HG03045 (cell line): ENCODE results near the gene RAB35.

Experiments used
- ATAC-seq: cut with Tn5 transposase; IDR thresholded peaks from one replicate; pipeline ENCODE4 v1.9.1; 2021; ENCODE audit warnings: mild to moderate bottlenecking, moderate library complexity; ENCODE audit not compliant: unreplicated experiment

The RAB35 gene

DNA sequence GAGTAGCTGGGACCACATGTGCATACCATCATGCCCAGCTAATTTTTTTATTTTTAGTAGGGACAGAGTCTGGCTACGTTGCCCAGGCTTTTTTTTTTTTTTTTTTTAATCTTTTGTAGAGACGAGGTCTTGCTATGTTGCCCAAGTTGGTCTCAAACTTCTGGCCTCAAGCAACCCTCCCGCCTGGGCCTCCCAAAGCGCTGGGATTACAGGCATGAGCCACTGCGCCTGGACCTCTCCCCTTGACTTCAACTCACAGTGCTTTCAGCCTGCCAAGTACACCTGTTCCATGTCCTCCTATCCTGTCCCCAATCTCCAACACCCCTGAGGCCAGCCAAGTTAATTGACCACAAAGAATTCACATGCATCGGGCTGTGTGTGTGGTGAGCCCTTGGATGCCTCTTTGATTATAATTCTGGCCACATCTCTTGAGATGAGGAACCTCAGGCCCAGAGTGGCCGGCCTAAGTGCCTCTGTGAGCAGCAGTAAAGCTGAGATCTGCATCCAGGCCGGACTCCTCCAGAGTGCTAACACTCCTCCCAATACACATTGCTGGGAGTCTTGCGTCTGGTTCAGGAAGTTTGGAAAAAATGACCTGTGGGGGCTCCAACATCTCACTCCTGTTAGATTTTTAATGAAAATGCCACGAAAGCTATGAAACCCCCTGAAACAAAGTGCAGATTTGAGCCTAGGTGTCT is 6.8 kb downstream of the RAB35 start:
- ATAC-seq = no peak

- no peak for ATAC-seq
These were observed 10.4 kb downstream of the RAB35 start for GRCh38 chr12:120106151-120106550.

DNA sequence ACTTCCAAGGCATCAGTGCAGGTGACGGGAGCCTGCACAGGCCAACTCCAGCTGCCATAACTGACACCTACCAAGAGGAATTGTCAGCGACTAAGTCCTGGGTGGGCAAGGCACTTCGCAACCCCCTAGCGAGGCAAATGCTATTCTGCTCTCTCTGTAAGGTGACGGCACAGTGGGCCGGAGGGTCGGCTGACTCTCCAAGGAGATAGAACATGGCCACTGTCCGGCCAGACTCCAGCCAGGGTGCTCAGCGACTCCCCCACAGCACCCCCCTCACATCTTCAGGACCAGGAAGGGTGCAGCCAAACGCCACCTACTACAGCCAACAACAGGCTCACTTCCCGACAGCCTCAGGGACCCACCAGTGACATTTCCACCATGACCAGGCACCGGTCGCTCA is 13.2 kb downstream of the RAB35 start:
- ATAC-seq = no peak

DNA sequence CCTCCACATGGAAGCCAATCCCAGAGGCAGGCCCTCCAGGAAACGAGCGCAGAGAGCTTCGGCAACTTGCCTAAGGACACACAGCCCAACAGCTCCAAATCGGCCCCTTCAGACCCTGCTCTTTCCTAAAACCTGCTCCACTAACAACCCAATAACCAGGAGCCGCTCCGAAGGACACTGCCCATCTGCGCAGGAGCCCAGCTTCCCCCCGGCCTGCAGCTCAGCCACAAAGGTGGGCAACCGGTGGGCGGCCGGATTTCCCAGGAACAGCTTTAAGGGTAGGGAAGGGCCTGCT is 13.6 kb downstream of the RAB35 start:
- no peak for ATAC-seq

- ATAC-seq = no peak
These were observed 14.1 kb downstream of the RAB35 start for GRCh38 chr12:120102189-120103043.

- no peak for ATAC-seq
These were observed 14.9 kb downstream of the RAB35 start for GRCh38 chr12:120101617-120102016.

- ATAC-seq = no peak
These were observed 15.4 kb downstream of the RAB35 start for GRCh38 chr12:120101182-120101581.

- ATAC-seq = no peak
These were observed 15.9 kb downstream of the RAB35 start for GRCh38 chr12:120100630-120101029.

DNA sequence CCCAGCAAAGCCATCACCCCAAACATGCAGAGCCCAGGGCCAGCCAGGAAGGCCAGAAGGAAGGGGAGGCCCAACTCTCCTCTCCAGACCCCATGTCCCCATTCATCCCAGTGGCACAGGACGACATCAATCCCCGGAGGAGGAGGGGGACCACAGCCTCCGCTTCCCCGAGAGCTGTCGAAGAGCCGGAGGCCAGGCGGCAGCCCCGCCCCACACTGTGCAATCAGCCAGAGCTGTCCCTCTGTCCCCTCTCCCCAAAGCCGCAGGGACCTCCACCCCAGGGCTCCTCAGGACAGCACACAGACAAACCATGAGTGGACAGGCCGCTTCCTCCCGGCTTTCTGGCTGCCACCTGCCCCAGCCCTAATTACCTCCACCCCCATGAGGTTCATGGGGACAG is 16.8 kb downstream of the RAB35 start:
- no peak for ATAC-seq

DNA sequence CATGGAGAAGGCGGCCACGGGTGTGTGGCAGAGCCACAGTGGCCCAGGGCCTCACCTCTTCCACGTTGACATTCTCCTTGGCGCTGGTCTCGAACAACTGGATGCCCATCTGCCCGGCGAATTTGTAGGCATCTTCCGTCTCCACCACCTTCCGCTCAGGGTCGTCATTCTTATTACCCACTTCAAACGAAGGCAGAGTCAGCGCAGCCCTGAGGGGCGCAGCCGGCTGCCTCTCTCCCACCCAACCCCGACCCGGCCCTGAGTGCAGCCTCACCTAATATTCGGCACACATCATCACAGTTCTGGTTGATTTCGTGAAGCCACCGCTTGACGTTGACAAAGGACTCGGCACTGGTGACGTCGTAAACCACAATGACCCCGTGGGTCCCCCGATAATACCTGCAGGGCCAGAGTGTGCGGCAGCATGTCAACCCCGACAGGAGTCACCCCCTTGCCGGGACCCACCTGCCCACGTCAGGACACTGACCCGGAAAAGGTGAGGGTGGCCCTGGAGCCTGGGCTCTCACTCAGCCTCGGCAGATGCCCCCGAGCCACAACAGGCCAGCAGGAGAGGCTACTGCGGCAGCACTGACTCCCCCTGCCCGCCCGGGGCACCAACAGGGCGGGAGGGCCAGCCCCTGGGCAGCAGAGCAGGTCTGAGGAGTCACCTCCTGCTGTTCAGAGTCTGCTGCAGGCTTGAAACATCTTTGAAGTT is 17.6 kb downstream of the RAB35 start:
- no peak for ATAC-seq

DNA sequence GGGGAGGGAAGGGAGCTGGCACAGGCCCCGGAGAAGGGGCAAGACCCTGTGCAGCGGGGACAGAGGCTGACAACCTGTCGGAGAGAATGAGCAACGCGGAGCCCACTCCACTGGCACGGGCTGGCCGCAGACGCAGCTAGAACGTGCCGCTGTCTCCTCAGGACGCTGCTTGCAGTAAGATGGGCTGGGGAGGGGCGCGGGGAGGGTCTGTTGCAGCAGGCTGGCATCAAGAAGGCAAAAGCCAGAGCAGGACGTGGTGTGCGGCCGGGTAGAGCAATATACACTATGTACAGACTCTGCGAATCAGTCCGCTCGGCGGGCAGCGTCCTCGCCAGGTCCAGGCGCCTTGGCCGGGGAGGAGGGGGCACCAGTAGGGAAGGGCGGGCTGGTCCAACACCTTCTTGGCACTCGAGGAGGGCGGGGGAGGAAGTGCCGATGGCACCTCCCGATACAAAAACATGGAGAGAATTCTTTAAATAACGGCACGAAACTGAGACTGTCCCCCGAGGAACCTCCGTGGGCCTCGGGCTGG is 19.8 kb downstream of the RAB35 start:
- no peak for ATAC-seq

GRCh38 chr12:120095736-120096135 is 20.8 kb downstream of the RAB35 start:
- ATAC-seq = no peak

GRCh38 chr12:120095331-120095730 is 21.2 kb downstream of the RAB35 start:
- ATAC-seq = no peak

GRCh38 chr12:120094485-120094884 is 22.1 kb downstream of the RAB35 start:
- ATAC-seq = no peak

DNA sequence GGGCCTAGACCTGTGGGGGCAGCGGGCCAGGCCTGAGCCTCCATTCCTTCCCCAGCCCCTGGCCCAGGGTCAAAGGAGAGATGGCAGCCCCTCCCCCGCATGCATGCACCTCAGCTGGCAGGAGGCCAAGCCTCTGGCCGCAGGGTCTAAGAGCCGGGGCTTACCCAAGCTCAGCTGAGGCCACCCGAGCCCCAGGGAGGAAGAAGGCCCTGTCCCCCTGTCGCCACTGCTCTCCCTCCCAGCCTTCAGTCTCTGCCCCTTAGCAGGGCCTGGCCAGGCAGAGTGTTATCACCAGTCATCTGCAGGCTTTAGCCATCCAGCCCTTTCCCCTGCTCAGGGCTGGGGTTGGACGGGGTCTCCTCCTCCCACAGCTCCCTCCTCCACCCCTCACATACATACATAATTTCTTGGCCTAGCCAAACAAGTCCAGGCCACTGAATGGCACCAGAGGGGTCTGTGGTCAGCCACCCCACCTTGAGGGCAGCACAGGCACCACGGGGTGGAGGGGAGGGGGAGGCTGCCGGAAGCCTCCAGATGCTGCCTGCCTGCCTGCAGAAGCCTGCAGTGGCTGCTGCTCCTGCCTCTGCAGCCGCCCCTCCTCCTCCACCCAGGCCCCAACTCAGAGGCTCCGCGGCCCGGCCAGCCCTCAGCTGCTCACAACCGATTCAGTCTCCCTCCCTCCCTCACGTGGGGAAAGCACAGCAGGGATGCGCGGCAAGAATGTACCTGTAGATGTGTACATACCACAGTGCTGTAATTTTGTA is 22.8 kb downstream of the RAB35 start:
- ATAC-seq = no peak

DNA sequence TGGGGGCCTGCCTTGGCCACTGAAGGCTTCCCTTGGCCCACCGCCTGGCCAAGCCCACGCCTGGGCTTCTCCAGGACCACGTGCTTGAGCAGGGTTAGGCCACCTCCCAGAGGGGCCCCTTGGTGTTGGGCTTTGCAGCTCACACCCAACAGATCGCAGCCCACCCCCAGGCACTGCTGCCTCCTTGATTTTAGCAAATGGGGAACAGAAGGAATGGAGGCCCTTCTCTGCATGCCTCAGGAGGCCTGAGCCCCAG is 23.3 kb downstream of the RAB35 start:
- no peak for ATAC-seq

DNA sequence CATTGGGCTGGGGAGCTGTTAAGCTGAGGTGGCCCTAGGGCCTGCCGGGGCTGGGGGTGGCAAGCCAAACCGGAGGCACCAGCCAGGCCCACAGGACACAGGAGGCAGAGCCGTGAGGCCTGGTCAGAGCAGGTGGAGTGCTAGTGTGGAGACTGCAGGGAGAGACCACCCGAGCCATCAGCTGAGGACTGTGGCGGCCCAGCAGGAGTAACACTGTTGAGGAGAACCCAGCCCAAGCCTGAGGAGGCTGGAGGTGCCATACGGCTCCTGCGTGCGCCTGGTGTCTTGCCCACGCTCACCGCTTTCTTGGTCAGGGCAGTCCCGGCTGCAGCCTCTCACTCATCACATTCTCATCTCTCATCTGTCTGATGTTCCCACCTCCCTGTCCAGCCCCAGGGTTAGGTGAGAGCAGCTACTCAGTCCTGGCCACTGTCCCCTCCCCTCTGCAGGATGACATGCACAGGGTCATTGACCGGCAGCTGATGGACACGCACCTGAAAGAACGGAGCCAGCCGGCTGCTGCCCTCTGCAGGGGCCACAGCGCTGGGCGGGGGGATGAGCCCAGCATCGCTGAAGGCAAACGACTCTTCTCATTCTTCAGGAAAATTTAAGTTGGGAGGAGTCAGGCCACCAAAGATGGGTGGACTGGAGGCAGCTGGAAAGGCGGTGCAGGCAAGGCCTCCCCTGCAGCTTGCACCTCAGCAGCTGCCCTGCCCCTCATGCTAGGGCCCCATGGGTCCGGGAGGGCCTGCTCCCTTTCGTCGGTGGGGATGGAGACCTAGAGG is 23.8 kb downstream of the RAB35 start:
- ATAC-seq = no peak

DNA sequence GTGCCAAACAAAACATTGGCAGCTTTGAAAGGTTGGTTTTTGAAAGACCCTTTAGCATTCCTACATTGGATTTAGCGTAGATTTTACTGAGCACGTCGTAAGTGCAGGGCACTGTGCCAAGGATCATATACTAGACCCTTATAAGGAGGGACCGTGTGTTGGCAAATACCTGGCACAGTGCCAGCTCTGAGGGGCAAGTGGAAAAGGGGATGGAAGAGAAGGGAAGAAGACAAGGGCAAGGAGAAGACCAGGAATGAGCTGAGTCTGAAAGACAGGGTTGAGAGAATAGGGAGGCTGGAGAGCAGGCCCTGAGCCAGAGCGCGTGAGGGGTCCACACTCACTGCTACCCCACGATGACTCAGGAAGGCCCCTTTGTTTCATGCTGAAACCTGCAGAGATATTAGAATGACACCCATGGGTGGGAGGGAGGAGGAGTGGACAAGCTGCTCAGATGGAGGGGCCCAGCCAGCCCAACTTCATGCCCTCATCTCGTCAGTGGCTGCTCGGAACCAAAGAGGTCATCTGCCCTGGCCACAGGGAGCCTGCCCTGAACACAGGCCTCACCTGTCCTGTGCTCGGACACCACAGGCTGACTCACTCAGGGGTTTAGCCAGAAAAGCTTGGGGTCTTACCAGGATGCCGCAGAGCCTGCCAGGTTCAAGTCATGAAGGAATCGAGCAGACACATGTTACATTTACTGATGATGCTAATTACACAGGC is 25.0 kb downstream of the RAB35 start:
- ATAC-seq = no peak

- ATAC-seq = no peak
These were observed 25.8 kb downstream of the RAB35 start for GRCh38 chr12:120090626-120091295.
